Endothelial cell of umbilical vein (primary cell): ENCODE measurements around the gene TPSG1.

Experiments used
- EZH2 ChIP-seq: IDR thresholded peaks from 2 replicates; pipeline ENCODE4 v1.6.1; 2012; ENCODE audit warnings: borderline replicate concordance, low read depth, mild to moderate bottlenecking, moderate library complexity, low read length, inconsistent platforms; ENCODE audit not compliant: severe bottlenecking
- FOS ChIP-seq: IDR thresholded peaks from 2 replicates; pipeline ENCODE4 v1.6.1; 2011; ENCODE audit warnings: mild to moderate bottlenecking, low read length, moderate library complexity, borderline replicate concordance; ENCODE audit not compliant: insufficient read depth
- GATA2 ChIP-seq: IDR thresholded peaks from 2 replicates; pipeline ENCODE4 v1.7.0; 2011; ENCODE audit warnings: low read depth, mild to moderate bottlenecking, moderate library complexity, mixed read lengths, low read length; ENCODE audit not compliant: insufficient read length, insufficient read depth
- JUN ChIP-seq: IDR thresholded peaks from 2 replicates; pipeline ENCODE4 v1.6.1; 2011; ENCODE audit warnings: borderline replicate concordance, low read depth; ENCODE audit not compliant: insufficient read length, insufficient read depth
- MYC ChIP-seq: IDR thresholded peaks from one replicate; pipeline ENCODE4 v1.6.1; 2011; ENCODE audit warnings: mild to moderate bottlenecking, low read depth, low read length
- POLR2A ChIP-seq: IDR thresholded peaks from 2 replicates; pipeline ENCODE4 v1.6.1; 2012; ENCODE audit warnings: low read depth, mild to moderate bottlenecking, control low read depth, low read length
- POLR2AphosphoS5 ChIP-seq: IDR thresholded peaks from 2 replicates; pipeline ENCODE4 v1.6.1; 2012; ENCODE audit warnings: low read depth, mild to moderate bottlenecking, control low read depth, low read length, moderate library complexity; ENCODE audit not compliant: insufficient read depth
- TF ChIP-seq, protein P1 (sequence below), 2 donors: IDR thresholded peaks; 1 replicate in 1 of 2; 2 replicates in 1 of 2; pipeline ENCODE4 v1.5.1; 2011; ENCODE audit warnings: low read length in 2 of 2, mild to moderate bottlenecking in 2 of 2, moderate library complexity in 2 of 2, control low read depth in 1 of 2, inconsistent platforms in 1 of 2, low read depth in 1 of 2; ENCODE audit not compliant: insufficient read depth in 1 of 2; ENCODE audit errors: extremely low read depth in 1 of 2
- TF ChIP-seq, protein P2 (sequence below): IDR thresholded peaks from 2 replicates; pipeline ENCODE4 v1.6.1; 2011; ENCODE audit not compliant: insufficient read depth, insufficient read length

DNA sequence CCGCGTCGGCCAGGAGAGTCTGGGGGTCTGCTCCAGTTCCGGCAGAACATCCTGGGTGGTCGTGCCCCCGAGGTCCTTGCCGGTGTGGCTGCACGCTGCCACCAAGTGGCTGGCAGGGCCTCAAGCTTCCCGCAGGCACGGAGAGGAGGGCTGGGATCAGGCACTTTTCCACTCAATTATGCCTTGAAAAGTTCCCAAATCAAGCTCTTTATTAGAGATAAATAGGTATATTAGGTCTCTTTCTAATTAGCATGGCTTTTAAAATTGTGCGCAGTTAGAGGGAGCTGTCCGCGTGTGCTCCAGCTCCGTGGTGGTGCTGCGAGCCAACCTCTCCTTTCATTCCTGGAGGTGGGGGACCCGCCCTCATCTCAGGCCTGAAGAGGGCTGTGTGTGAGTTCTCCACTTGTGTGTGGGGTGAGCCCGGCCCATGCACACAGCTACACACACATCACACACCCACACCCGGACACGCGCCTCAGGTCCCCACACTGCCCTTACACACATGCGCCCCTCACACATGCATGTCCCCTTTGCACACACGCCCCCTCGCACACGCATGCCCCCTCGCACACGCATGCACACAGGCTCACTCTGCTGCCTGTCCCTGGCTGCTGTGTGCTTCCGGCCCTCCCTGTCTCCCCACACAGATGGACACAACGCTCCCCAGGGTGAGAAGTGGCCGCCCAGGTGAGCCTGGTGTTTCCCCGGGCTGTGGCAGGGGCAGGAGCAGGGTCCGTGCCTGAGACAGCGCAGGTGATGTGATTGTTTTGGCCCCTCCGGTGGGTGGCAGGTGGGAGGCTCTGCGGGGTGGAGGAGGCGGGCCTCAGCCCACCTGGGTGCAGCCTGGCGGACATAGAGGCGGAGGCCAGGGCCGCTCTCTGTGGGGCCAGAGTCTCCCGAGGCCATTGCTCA, 43.4 kb downstream of the TPSG1 start:
- TF ChIP-seq GATA2 = no peak
- TF ChIP-seq, protein P1, sequence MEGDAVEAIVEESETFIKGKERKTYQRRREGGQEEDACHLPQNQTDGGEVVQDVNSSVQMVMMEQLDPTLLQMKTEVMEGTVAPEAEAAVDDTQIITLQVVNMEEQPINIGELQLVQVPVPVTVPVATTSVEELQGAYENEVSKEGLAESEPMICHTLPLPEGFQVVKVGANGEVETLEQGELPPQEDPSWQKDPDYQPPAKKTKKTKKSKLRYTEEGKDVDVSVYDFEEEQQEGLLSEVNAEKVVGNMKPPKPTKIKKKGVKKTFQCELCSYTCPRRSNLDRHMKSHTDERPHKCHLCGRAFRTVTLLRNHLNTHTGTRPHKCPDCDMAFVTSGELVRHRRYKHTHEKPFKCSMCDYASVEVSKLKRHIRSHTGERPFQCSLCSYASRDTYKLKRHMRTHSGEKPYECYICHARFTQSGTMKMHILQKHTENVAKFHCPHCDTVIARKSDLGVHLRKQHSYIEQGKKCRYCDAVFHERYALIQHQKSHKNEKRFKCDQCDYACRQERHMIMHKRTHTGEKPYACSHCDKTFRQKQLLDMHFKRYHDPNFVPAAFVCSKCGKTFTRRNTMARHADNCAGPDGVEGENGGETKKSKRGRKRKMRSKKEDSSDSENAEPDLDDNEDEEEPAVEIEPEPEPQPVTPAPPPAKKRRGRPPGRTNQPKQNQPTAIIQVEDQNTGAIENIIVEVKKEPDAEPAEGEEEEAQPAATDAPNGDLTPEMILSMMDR (IDR thresholded peaks at IDR 0.05; ENCODE audit: extremely low read depth in 1 of 2, insufficient read depth in 1 of 2, low read depth in 1 of 2, low read length in 2 of 2) = peak in 1 of 2 donors; percentile 2
- TF ChIP-seq POLR2A = no peak
- no peak for TF ChIP-seq MYC
- TF ChIP-seq EZH2 = no peak
- no peak for TF ChIP-seq POLR2AphosphoS5
- TF ChIP-seq, protein P2, sequence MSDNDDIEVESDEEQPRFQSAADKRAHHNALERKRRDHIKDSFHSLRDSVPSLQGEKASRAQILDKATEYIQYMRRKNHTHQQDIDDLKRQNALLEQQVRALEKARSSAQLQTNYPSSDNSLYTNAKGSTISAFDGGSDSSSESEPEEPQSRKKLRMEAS = no peak
- no peak for TF ChIP-seq JUN
- TF ChIP-seq FOS = no peak
